ENCODE data around the gene KDM4B. TPM values are rescaled to one million over a fixed set of nuclear protein-coding genes. Genes with fewer than 3 reads are reported as not detected.

The KDM4B gene
- total RNA-seq, 1 donor from 2014 or later = 38.1 TPM

DNA sequence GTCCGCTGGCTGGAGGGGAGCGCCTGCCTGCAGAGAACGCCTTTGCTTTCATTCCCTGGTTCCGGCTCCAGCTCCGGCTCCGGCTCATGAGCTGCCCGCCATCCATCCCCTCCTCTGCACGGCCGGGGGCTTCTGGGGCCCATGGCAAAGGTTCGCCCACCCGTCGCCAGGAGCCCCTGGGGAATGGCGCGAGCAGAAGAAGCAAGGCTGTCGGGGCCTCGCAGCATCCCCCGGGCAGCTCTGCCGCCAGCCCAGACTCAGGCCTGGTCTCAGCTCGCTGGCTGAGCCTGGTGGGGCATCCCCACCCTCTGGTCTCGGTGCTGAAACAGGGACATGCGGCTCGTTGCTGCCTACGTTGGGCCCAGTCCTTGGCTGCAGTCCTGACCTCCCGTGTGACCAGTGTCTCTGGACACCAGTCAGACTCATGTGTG, 96.8 kb downstream of the KDM4B start:
- DNase-seq (ENCODE audit: low spot score) = no peak

DNA sequence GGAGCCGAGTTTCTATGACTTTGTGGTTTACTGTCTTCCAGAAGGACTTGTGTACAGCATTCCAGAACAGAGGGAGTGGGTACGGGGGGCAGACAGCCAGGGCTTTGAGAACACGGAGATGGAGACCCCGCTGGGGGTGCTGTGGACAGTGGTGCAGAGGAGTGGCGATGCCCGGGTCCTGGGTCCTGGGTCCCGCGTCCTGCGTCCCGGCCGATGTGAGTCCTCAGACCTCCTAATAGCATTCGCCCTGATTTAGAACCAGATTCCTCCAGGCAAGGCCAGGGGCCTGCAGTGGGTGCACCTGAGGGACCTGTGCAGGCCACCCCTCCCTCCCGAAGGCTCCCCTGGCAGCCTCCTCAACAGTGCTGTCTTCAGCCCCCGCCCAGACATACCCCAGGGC, 97.9 kb downstream of the KDM4B start:
- ATAC-seq (no peak), DNase-seq (ENCODE audit: low spot score) (no peak)

More for the DNA sequence above, 96.8 kb downstream of the KDM4B start:
- ATAC-seq = peak; percentile 11

DNA sequence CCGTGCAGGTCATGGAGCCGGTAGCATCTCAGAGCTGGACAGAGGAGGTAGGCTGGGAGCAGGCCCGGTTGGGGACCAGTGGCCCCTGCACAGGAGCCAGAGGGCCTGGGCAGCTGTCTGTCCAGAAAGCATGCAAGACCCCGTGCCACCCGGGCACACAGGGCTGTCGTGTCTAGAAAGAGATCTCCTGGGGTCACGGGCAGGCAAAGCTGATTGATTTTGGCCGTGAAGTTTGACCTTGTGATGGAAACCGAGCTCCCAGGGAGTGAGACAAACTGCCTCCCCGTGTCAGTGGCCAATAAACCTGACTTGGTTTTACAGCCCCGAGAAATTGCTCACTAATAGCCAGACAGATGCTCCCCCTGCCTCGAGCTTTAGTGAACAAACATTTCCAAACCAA, 98.8 kb downstream of the KDM4B start:
- peak; percentile 81 for DNase-seq (ENCODE audit: low spot score)
- ATAC-seq = peak; percentile 72

DNA sequence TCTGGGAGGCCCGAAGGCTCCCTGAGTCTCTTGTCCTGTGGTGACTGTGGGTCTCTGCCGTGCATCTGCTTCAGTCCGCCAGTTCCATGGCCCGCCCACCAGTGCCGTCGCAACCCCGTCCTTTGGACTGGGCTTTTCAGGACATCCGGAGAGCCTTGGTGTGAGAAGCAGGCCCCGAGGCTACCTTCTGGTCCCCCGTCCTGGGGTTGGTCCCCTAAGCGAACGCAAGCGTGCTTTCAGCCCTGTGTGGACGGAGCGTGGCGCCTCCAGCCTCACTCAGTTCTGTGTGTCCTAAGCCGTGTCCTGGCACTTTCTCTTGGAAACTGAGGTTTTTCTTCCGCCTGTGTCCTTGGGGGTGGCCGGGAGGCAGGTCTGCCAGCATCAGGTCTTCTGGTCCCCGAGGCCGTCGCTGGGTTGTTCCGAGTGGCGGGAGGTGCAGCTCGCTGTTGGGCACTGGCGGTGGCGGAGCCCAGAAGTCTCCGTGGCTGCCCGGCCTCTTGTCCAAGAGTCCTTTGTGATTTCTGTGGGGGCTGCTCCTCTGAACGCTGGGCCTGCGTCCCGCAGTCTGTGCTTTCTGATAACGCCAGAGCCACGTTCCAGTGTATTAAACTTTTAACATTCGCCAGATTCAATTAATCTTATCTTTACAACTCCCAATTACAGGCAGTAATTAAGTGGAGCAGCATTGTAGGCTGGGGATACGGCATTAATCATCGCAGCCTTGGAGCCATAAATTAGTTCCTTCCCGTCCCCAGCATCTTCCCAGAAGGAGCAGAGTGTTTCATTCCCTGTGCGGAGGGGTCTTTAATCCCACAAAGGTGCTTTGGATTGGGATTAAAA, 99.5 kb downstream of the KDM4B start:
- DNase-seq (ENCODE audit: low spot score) = peak; percentile 66
- peak; percentile 59 for ATAC-seq

DNA sequence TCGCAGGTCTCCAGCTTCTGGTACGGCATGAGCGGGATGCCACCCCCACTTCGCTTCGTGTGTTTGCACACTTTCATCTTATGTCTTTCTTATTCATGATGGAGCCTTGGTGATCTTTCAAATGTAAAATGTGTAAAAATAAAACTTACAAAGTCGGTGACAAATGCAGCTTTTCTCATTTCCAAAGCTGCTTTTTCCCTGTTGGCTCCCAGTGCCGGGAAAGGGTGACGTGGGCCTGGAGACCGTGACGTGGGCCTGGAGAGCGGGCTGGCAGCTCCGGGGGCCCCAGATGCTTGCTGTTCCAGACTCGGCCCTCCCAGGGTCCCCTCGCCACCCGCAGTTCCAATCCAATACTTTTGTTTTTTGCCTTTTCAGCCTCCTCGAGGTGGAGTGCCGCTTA, 101.4 kb downstream of the KDM4B start:
- ATAC-seq (no peak), DNase-seq (ENCODE audit: low spot score) (no peak)

DNA sequence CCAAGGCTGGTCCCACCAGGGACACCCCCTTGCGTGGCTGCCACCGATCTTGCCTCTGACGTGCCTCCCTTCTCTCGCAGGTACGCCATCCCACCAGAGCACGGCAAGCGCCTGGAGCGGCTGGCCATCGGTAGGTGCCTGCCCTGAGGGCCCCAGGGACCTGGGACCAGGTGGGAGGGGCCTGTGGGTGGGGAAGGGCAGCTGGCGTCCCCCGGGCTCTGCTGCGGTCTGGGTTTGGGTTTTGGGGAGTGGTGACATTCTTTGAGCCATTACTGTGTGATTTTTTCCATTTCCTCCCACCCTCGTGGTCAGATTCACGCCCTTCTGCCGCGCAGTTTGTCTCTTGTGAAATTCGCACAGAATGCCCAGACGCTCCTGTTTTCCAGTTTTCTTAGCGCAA, 102.0 kb downstream of the KDM4B start:
- ATAC-seq = no peak

DNA sequence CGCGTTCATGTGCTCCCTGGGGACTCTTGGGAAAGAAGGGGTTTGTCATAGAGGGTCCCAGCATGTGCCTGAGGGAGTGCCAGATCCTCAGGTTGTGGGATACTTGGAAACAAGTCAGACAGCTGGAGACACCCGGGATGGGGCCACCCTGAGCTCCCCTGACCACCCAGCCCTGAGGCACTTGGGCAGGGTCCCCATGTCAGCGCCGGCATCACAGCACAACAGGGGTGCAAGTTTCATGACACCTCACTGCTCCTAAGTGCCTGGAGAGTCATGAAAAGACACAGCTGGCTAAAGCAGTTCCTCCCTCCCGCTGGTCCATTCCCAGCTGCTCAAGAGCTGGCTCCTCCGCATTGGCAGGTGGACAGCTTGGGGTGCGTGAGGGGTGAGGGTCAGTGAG, 102.7 kb downstream of the KDM4B start:
- ATAC-seq (no peak), DNase-seq (ENCODE audit: low spot score) (no peak)

More for the DNA sequence above, 102.0 kb downstream of the KDM4B start:
- no peak for DNase-seq (ENCODE audit: low spot score)

DNA sequence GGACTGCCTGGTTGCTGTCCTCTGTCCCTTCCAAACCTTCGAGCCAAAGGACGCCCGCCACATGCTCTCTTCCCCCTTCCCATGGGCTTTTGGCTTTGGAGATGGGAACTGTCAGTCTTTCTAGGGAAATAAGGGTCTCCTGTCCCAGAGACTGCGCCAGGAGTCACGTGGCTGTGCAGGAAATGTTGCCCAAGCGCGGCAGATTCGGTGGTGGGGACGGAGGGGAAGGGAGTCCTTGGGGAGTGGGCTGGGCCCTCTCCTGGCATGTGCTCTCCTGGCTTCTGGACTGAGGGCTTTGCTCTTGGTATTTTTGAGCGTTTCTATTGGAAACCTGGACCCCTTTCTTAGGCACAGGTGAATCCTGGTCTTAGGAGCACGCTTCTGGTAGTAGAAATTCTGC, 103.2 kb downstream of the KDM4B start:
- DNase-seq (ENCODE audit: low spot score) (no peak), ATAC-seq (no peak)

DNA sequence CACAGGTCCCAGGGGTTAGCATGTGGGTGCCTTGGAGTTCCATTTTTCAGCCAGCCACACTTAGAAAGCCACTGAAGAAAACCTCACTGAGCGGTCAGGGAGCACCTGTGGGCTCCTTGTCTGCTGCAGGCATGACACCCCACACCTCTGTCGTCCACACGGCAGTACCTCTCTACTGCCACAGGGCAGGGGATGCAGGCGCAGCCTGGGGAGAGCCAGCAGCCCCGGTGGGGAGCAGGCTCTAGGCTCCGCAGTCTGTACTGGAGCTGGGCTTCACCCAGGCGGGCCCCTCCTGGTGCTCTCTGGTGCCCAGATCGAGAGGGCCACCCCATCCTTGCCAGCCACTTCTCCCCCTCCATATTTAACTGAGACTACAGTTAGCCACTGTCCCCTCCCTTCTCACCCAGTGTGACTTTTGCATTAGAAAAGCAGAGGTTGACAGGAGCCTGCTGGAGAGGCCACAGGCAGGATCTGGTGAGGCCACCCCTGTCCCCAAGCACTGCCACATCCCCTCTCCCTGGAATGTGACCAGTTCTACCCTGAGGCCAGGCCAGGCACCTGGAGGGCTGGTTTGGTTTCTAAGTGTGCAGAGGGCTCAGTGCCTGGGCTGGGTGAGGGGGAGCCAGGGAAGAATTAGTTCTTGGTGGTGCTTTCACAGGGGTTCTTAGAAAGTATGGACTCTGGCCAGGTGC, 104.4 kb downstream of the KDM4B start:
- DNase-seq (ENCODE audit: low spot score) (no peak), ATAC-seq (no peak)

DNA sequence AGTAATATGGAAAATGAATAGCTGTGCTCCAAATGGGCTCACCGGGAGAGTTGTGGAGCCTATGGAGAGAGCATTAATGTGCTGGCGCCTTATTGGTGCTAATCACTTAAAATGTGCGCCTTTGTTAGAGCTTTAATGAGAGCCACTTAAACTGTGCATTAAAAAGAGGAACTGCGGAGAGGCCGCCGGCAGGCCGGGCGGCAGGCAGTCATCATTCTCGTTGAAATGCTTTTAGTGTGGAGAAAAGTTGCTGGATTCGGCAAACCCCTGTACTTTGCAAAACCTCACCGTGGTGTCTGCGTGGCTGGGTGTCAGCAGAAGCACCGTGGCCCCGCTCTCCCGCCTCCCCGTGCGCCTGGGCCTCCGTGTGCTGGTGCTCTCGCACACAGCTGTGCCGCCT, 105.5 kb downstream of the KDM4B start:
- DNase-seq (ENCODE audit: low spot score) = no peak
- peak; percentile 17 for ATAC-seq

DNA sequence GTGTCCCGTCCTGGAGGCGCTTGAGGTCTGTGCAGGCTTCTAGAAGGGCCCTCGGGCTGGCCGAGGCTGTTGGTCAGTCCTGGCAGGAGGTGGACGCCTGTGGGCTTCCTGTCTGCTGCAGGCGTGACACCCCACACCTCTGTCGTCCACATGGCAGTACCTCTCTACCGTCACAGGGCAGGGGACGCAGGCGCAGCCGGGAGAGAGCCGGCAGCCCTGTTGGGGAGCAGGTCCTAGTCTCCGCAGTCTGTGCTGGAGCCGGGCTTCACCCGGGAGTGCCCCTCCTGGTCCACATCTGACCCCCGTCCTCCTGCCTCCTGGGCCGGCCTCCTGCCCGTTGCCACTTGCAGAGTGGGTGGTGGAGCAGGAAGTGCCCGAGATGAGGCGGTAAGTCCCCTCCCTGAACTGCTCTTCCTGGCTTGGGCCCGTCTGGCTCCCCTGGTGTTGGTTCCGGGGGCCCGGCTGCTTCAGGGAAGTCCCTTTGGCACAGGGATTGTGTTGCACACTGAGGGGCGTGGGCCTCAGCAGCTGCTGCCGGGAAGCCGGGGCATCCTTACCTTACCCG, 106.0 kb downstream of the KDM4B start:
- DNase-seq (ENCODE audit: low spot score) = no peak

DNA sequence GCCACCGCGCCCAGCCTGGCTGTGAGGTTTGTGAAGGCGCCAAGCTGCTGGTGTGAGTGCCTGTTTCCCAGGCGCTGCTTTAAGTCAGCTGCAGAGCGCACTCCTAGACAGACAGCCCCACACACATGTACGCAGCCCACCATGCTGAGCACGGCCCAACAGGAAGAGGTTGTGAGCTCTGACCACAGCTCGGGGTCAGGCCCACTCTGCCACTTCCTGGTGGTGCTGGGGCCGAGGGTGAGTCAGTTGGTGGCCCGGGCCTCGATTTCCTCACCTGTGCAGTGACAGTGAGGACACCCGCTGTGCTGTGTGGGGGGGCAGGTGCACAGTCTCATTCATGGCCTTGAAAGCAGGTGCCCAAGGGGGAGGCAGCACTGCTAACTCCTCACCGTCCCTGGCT, 106.7 kb downstream of the KDM4B start:
- peak; percentile 7 for ATAC-seq
- no peak for DNase-seq (ENCODE audit: low spot score)

More for the DNA sequence above, 106.0 kb downstream of the KDM4B start:
- ATAC-seq = peak; percentile 22

DNA sequence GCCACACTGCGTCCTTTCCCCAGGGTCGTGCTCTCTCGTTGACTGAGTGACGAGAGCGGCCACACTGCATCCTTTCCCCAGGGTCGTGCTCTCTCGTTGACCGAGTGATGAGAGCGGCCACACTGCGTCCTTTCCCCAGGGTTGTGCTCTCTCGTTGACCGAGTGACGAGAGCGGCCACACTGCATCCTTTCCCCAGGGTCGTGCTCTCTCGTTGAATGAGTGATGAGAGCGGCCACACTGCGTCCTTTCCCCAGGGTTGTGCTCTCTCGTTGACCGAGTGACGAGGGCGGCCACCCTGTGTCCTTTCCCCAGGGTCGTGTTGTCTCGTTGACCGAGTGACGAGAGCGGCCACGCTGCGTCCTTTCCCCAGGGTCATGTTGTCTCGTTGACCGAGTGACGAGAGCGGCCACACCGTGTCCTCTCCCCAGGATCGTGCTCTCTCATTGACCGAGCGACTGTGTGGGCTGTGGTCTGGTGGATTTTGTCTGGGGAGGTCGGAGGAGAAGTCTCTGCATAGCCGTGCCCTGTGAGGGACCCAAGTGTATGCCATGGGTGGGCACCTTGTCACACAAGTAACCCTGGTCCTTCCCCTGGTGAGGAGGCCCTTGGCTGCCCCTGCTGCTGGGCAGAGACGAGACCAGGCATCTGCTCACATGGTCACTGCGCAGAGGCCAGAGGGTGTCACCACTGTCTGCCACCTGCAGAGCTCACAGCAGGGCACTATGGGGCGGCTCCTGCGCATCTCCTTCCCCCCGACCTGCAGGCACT, 107.7 kb downstream of the KDM4B start:
- ATAC-seq = peak; percentile 59
- DNase-seq (ENCODE audit: low spot score) = peak; percentile 88

DNA sequence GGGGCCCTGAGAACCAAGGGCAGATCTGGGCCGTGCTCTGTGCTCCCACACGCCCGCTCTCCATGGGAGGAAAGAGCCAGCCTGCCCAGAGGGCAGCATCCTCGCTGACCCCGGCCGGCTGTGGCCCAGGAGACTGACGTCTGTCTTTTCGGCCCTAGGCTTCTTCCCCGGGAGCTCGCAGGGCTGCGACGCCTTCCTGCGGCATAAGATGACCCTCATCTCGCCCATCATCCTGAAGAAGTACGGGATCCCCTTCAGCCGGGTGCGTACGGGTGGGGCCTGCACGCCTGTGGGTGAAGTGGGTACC, 108.2 kb downstream of the KDM4B start:
- DNase-seq (ENCODE audit: low spot score) (no peak), ATAC-seq (no peak)

DNA sequence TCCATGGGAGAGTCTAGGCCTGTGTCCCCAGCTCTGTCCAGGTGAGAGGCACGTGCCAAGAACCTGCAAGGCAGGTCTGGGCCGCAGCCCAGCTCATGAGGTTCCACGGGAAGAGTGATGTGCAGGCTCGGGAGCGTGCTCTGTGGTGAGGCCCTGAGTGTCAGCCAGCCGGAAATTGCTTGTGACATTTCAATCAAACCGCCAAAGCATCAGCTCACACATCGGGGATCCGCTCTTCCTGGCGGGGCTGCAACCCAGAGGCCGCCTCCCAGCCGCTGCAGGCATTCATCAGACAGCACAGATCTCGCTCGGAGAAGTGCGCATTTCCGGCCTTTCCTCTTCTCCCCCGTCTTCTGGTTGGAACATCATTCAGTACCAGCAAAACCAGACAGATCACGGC, 109.3 kb downstream of the KDM4B start:
- ATAC-seq (peak; percentile 44), DNase-seq (ENCODE audit: low spot score) (peak; percentile 76)

DNA sequence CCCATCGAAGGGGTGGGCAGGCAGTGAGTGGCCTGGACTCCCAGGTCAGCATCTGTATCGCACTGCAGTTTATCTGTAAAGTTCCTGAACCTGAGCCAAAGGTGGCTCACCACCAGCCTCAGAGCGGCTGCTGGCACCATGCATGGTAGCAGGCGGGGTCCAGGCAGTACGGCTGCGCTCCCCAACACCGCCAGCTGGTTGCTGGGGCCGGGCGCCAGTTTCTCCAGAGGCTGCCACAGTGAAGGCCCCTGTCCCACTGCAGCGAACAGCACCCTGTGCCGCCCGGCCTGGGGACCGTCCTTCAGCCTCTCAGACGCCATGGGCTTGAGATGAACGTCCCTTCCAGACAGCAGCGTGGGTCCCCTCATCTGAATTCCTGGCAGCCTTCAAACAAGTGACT, 109.8 kb downstream of the KDM4B start:
- ATAC-seq = peak; percentile 4
- no peak for DNase-seq (ENCODE audit: low spot score)

DNA sequence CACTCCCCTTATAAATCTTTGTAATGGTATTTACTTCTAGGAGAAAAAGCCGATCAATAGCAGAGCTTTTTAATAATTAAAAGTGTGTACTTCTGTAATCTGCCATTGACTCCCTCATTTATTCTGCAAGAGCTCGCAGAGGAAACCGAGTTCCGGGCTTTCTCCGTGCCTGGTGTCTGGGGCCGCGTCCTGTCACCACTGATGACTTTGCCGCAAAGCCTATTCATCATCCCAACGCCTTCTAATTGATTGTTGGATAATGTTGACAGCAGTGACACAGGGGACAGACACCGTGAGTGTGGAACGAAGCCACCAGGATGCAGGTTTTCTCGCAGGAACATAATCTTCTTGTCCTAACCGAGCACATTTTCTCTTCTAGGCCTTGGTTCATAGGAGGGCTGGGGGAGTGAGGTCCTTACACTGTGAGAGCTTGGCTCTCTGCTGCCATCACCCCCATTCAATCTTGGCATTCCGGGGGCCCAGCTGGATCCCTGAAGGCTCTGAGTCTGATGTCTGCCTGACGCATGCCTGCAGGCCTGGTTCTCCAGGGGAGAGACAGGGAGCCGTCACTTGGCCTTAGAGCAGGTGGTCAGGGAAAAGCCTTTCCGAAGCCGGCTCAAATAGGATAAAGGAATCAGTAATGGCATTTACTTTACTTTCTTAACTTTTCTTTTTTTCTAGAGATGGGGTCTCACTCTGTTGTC, 110.3 kb downstream of the KDM4B start:
- ATAC-seq (no peak), DNase-seq (ENCODE audit: low spot score) (no peak)

DNA sequence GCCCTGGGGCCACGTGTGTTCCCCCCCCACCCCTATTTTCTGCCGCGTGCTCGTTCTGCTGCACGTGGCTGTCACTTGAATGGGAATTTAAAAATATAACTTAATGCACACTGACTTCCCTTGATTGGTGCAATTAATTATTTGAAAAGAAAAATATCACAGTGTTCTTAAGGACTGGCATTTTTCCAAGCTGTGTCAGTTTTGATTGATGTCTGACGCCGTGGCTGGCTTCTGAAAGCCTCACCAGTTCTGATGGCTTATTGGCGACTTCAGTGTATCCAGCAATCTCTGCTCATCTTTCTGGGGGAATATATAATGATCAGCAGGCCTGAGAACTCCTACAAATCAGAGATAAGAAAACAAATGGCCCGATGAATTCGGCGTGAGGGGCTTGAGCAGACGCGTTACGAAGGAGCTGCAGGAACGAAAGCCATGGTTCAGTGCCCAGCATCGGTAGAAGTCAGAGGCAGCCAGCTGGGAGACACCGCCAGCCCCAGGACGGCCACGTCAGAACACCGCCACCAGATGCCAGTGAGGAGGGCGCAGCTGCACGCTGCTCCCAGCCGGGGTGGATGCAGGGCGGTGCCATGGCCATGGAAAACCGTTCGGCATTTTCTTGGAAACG, 111.2 kb downstream of the KDM4B start:
- no peak for ATAC-seq

DNA sequence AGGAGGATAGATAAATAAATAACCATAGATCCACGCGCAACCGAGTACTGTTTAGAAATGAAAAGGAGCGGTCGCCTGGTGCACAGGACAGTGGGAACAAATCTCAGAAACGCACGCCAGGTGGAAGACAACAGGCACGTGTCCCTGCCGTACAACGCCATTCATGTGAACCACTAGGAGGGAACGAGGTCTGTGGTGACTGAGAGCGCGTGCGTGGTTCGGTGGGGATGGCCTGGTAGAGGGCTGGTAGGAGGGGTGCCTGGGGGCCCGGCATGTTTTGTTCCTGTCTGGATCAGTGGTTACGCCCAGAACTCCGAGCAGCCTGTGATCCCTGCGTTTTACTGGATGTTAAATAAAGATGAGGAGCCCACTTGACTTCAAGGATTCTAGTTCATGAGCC, 111.9 kb downstream of the KDM4B start:
- ATAC-seq (no peak), DNase-seq (ENCODE audit: low spot score) (no peak)

More for the DNA sequence above, 111.2 kb downstream of the KDM4B start:
- DNase-seq (ENCODE audit: low spot score) = no peak

Measured in left lobe of liver (tissue), 2 donors.